ENCODE results near the gene NR4A1.
A peak's percentile ranks its signal among the peaks of the same experiment; 100 is the strongest.

The NR4A1 gene

DNA sequence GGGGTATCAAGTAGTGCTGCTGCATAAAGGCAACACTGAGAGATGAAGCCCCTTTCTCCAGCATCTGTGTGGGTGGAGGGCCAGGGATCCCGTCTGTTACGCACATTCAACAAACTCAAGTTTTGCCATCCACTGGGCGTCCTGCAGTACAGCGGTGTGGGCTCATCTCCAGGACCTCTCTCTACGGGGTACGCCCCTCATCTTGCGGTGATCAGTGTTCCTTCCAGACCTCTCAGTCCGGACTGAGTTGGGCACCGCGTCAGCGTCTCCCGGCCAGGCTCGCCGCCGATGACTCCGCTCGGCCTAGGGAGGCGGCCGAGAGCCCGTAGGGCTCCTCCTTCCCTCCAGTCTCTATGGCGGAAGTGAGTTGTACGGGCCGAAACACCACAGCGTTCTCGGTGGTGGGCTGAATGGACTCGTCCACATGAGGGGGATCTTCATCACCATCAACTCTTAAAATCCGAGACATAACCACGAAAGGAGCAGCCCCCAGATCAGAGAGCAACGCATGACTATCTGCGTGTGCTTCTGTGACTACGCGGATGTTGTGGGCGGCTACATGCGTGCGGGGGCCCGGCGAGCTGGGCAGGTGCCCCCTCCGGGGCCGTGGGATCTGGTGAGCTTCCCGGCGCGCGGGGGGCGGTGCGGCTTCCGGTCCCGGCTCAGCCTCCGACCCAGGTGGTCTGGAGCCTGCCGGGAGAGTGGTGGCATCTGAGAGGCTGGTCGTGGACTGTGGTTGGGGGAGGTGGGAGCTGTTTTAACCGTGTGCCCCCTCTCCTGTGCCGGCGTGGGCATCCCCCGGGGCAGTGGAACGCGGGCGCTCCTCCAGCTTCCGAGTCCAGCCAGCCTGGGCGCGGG is 18.3 kb downstream of the NR4A1 start, which contains the start of gene ATG101 (continued):
- peak; percentile 86 for TF ChIP-seq ZNF335 (tag by site-specific recombination; conservative IDR thresholded peaks at IDR 0.05)
- peak; percentile 92 for TF ChIP-seq ZNF629 (tag by site-specific recombination; IDR thresholded peaks at IDR 0.05)
- no peak for TF ChIP-seq ZNF558 (tag by site-specific recombination; IDR thresholded peaks at IDR 0.05)
- TF ChIP-seq ZNF621 (tag by site-specific recombination; IDR thresholded peaks at IDR 0.05), result no peak
- TF ChIP-seq, protein P1, sequence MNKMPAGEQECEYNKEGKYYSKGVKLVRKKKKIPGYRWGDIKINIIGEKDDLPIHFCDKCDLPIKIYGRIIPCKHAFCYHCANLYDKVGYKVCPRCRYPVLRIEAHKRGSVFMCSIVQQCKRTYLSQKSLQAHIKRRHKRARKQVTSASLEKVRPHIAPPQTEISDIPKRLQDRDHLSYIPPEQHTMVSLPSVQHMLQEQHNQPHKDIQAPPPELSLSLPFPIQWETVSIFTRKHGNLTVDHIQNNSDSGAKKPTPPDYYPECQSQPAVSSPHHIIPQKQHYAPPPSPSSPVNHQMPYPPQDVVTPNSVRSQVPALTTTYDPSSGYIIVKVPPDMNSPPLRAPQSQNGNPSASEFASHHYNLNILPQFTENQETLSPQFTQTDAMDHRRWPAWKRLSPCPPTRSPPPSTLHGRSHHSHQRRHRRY (tag by site-specific recombination; IDR thresholded peaks at IDR 0.05), result no peak
- TF ChIP-seq, protein P2, sequence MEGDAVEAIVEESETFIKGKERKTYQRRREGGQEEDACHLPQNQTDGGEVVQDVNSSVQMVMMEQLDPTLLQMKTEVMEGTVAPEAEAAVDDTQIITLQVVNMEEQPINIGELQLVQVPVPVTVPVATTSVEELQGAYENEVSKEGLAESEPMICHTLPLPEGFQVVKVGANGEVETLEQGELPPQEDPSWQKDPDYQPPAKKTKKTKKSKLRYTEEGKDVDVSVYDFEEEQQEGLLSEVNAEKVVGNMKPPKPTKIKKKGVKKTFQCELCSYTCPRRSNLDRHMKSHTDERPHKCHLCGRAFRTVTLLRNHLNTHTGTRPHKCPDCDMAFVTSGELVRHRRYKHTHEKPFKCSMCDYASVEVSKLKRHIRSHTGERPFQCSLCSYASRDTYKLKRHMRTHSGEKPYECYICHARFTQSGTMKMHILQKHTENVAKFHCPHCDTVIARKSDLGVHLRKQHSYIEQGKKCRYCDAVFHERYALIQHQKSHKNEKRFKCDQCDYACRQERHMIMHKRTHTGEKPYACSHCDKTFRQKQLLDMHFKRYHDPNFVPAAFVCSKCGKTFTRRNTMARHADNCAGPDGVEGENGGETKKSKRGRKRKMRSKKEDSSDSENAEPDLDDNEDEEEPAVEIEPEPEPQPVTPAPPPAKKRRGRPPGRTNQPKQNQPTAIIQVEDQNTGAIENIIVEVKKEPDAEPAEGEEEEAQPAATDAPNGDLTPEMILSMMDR (tag by site-specific recombination; IDR thresholded peaks at IDR 0.05), result peak; percentile 98
- peak; percentile 92 for TF ChIP-seq SP2 (tag by site-specific recombination; IDR thresholded peaks at IDR 0.05)
- no peak for TF ChIP-seq ZNF302 (tag by site-specific recombination; IDR thresholded peaks at IDR 0.05; ENCODE audit: low read depth)
- TF ChIP-seq ZNF10 (tag by site-specific recombination; IDR thresholded peaks at IDR 0.05), result peak; percentile 69
- peak; percentile 79; the same call in 1 of the 2 replicates for TF ChIP-seq ZNF394 (tag by site-specific recombination; IDR thresholded peaks at IDR 0.05; ENCODE audit: borderline replicate concordance)
- TF ChIP-seq MZF1 (tag by site-specific recombination; IDR thresholded peaks at IDR 0.05; ENCODE audit: borderline replicate concordance), result no peak
- peak; percentile 98 for TF ChIP-seq KLF16 (tag by site-specific recombination; IDR thresholded peaks at IDR 0.05)
- TF ChIP-seq, protein P3, sequence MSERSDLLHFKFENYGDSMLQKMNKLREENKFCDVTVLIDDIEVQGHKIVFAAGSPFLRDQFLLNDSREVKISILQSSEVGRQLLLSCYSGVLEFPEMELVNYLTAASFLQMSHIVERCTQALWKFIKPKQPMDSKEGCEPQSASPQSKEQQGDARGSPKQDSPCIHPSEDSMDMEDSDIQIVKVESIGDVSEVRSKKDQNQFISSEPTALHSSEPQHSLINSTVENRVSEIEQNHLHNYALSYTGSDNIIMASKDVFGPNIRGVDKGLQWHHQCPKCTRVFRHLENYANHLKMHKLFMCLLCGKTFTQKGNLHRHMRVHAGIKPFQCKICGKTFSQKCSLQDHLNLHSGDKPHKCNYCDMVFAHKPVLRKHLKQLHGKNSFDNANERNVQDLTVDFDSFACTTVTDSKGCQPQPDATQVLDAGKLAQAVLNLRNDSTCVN (tag by site-specific recombination; optimal IDR thresholded peaks at IDR 0.05), result peak; percentile 80
- TF ChIP-seq TCF7L2 (IDR thresholded peaks at IDR 0.05; ENCODE audit: borderline replicate concordance, low read depth, low read length), result peak; percentile 33; the same call in 1 of the 2 replicates
- TF ChIP-seq ZNF561 (tag by site-specific recombination; IDR thresholded peaks at IDR 0.05; ENCODE audit: borderline replicate concordance), result peak; percentile 70
- TF ChIP-seq SP7 (tag by site-specific recombination; IDR thresholded peaks at IDR 0.05), result peak; percentile 94
- TF ChIP-seq ZEB2 (tag by site-specific recombination; IDR thresholded peaks at IDR 0.05), result peak; percentile 98
- TF ChIP-seq BCL11B (tag by site-specific recombination; IDR thresholded peaks at IDR 0.05; ENCODE audit: low read depth), result no peak
- TF ChIP-seq, protein P4, sequence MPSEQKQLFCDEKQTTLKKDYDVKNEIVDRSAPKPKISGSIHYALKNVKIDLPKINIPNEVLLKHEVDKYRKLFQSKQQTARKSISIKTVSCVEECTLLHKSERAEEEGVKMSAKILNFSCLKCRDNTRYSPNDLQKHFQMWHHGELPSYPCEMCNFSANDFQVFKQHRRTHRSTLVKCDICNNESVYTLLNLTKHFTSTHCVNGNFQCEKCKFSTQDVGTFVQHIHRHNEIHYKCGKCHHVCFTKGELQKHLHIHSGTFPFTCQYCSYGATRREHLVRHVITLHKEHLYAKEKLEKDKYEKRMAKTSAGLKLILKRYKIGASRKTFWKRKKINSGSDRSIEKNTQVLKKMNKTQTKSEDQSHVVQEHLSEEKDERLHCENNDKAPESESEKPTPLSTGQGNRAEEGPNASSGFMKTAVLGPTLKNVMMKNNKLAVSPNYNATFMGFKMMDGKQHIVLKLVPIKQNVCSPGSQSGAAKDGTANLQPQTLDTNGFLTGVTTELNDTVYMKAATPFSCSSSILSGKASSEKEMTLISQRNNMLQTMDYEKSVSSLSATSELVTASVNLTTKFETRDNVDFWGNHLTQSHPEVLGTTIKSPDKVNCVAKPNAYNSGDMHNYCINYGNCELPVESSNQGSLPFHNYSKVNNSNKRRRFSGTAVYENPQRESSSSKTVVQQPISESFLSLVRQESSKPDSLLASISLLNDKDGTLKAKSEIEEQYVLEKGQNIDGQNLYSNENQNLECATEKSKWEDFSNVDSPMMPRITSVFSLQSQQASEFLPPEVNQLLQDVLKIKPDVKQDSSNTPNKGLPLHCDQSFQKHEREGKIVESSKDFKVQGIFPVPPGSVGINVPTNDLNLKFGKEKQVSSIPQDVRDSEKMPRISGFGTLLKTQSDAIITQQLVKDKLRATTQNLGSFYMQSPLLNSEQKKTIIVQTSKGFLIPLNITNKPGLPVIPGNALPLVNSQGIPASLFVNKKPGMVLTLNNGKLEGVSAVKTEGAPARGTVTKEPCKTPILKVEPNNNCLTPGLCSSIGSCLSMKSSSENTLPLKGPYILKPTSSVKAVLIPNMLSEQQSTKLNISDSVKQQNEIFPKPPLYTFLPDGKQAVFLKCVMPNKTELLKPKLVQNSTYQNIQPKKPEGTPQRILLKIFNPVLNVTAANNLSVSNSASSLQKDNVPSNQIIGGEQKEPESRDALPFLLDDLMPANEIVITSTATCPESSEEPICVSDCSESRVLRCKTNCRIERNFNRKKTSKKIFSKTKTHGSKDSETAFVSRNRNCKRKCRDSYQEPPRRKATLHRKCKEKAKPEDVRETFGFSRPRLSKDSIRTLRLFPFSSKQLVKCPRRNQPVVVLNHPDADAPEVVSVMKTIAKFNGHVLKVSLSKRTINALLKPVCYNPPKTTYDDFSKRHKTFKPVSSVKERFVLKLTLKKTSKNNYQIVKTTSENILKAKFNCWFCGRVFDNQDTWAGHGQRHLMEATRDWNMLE (tag by site-specific recombination; conservative IDR thresholded peaks at IDR 0.05; ENCODE audit: low read depth), result peak; percentile 96
- TF ChIP-seq ZNF157 (tag by site-specific recombination; IDR thresholded peaks at IDR 0.05), result no peak
- TF ChIP-seq EGR2 (tag by site-specific recombination; IDR thresholded peaks at IDR 0.05; ENCODE audit: low read depth), result peak; percentile 96
- TF ChIP-seq ZNF791 (tag by site-specific recombination; IDR thresholded peaks at IDR 0.05), result no peak
- peak; percentile 96 for TF ChIP-seq ZXDB (tag by site-specific recombination; IDR thresholded peaks at IDR 0.05)
- TF ChIP-seq ZNF560 (tag by site-specific recombination; IDR thresholded peaks at IDR 0.05; ENCODE audit: borderline replicate concordance), result no peak
- no peak; the same call in none of the 2 replicates for TF ChIP-seq ZNF24 (tag by site-specific recombination; IDR thresholded peaks at IDR 0.05)
- 0 out of 2 replicates have a peak, but pooled peaks have one; percentile 16 for TF ChIP-seq ZSCAN23 (tag by site-specific recombination; IDR thresholded peaks at IDR 0.05)
- TF ChIP-seq KLF1 (tag by site-specific recombination; IDR thresholded peaks at IDR 0.05), result peak; percentile 78
- no peak for TF ChIP-seq ZNF510 (tag by site-specific recombination; IDR thresholded peaks at IDR 0.05; ENCODE audit: insufficient replicate concordance)
- TF ChIP-seq KLF7 (tag by site-specific recombination; IDR thresholded peaks at IDR 0.05; ENCODE audit: borderline replicate concordance), result peak; percentile 99
- no peak for TF ChIP-seq OVOL3 (tag by site-specific recombination; IDR thresholded peaks at IDR 0.05)
- TF ChIP-seq ZNF626 (tag by site-specific recombination; IDR thresholded peaks at IDR 0.05), result no peak
- no peak for TF ChIP-seq GFI1B (tag by site-specific recombination; IDR thresholded peaks at IDR 0.05)
